Prostate gland (tissue), 2 donors: ENCODE measurements around the gene ANO6.

ENCODE experiments used
- CTCF ChIP-seq, 4 experiments: fragments of 200-600 bp in 2 of 4; fragments of 450-650 bp in 2 of 4; sonication (generic) in 2 of 4; IDR thresholded peaks; 1 replicate in 3 of 4; 2 replicates in 1 of 4; pipeline ENCODE4 v1.5.1; 2016 to 2019; ENCODE audit warnings: antibody characterized with exemption in 4 of 4, mild to moderate bottlenecking in 2 of 4, moderate library complexity in 2 of 4
- POLR2A ChIP-seq: fragments of 450-650 bp; IDR thresholded peaks from one replicate; pipeline ENCODE4 v1.6.1; 2016; ENCODE audit warnings: antibody characterized with exemption, mild to moderate bottlenecking
- POLR2AphosphoS5 ChIP-seq: sonication (generic); formaldehyde crosslinking; IDR thresholded peaks from one replicate; pipeline ENCODE4 v1.6.1; 2017; ENCODE audit warnings: antibody characterized with exemption

DNA sequence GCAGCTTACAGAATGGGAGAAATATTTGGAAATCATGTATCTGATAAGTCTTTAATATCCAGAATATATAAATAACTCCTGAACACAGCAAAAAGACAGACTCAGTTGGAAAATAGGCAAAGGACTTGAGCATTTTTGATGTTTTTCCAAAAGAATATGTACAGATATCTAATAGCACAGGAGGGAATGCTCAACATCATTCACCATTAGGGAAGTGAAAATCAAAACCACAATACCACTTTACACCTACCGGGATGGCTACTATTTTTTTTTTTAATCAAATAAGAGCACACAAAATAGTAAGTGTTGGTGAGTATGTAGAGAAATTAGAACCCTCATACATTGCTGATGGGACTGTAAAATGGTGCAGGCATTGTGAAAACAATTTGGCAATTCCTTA is 75.6 kb downstream of the ANO6 start:
- no peak for TF ChIP-seq CTCF (IDR thresholded peaks at IDR 0.05)
- no peak for TF ChIP-seq POLR2A
- no peak for TF ChIP-seq POLR2AphosphoS5
